HepG2 (cell line): ENCODE data around the gene RAN. TPM values are rescaled to one million over a fixed set of nuclear protein-coding genes. Genes with fewer than 3 reads are reported as not detected.

Experiments
- ATAC-seq: fragments of 200-7000 bp; cut with Tn5 transposase; 3 replicates; pipeline ENCODE4 v1.9.1; 2020; ENCODE audit warnings: mild to moderate bottlenecking, moderate library complexity
- BruUV-seq: library from RNA; stranded (reverse); fragments of 400-500 nt; replicated peaks from 2 replicates; lab custom pipeline; 2021; lab: Mats Ljungman, UMichigan
- CTCF ChIA-PET: fragments of 300-600 bp; formaldehyde crosslinking; extraction: SDS; loops from one replicate; lab custom pipeline; 2021; ENCODE audit warnings: low total read pairs, inconsistent platforms, low intra/inter-chr PET ratio; lab: Yijun Ruan, JAX
- POLR2A ChIA-PET: fragments of 350-600 bp; sonication (Branson Sonifier 250); formaldehyde crosslinking; loops from one replicate; lab custom pipeline; 2020; ENCODE audit warnings: antibody characterized with exemption, inconsistent platforms; lab: Yijun Ruan, JAX
- DNase-seq: peaks from one replicate; pipeline ENCODE4 v3.0.0-alpha.2; 2015; ENCODE audit warnings: low spot score
- FAIRE-seq: peaks from 3 replicates; lab custom pipeline; 2011; peaks lifted over from hg19 to GRCh38; lab: Jason Lieb, UNC
- H2AFZ ChIP-seq: one replicate; pipeline ENCODE4 v1.6.1; 2011; ENCODE audit warnings: low read length, inconsistent platforms
- H3K27ac ChIP-seq: fragments of 300-600 bp; 3 replicates; pipeline ENCODE4 v1.8.0; 2011; ENCODE audit warnings: mixed run types, mild to moderate bottlenecking, mixed read lengths, low read length, inconsistent platforms; ENCODE audit not compliant: insufficient read depth; ENCODE audit errors: extremely low read length
- H3K27me3 ChIP-seq, 2 experiments: fragments of 200-600 bp in 1 of 2; 2 replicates in 1 of 2; 3 replicates in 1 of 2; pipeline versions ENCODE4 v1.6.0 to v1.8.0; 2011; ENCODE audit warnings: low read length in 2 of 2, mild to moderate bottlenecking in 2 of 2, moderate library complexity in 2 of 2, inconsistent platforms in 1 of 2; ENCODE audit not compliant: insufficient read depth in 2 of 2, control insufficient read depth in 1 of 2
- H3K36me3 ChIP-seq, 2 experiments: fragments of 200-600 bp in 1 of 2; replicated peaks in 1 of 2; 2 replicates in 1 of 2; 3 replicates in 1 of 2; pipeline versions ENCODE4 v1.5.1 to v1.8.0; 2011; ENCODE audit warnings: low read length in 2 of 2, inconsistent platforms in 1 of 2; ENCODE audit not compliant: insufficient read depth in 2 of 2, control insufficient read depth in 1 of 2
- H3K4me1 ChIP-seq: 2 replicates; pipeline ENCODE4 v1.5.1; 2012; ENCODE audit warnings: low read length, inconsistent platforms; ENCODE audit not compliant: insufficient read depth
- H3K4me2 ChIP-seq: 2 replicates; pipeline ENCODE4 v1.6.0; 2011; ENCODE audit warnings: low read depth, low read length, inconsistent platforms
- H3K4me3 ChIP-seq, 3 experiments: fragments of 200-600 bp in 1 of 3; sonication (generic), shearing (Covaris generic) in 1 of 3; replicated peaks in 1 of 3; 2 replicates each; pipeline ENCODE4 v1.5.1; 2011 to 2016; ENCODE audit warnings: low read length in 3 of 3, inconsistent platforms in 2 of 3, low read depth in 2 of 3, mild to moderate bottlenecking in 2 of 3, control low read depth in 1 of 3, mixed read lengths in 1 of 3; ENCODE audit not compliant: insufficient read depth in 1 of 3
- H3K79me2 ChIP-seq: one replicate; pipeline ENCODE4 v1.6.1; 2011; ENCODE audit warnings: low read length, inconsistent platforms; ENCODE audit not compliant: insufficient read depth
- H3K9ac ChIP-seq: 2 replicates; pipeline ENCODE4 v1.6.0; 2011; ENCODE audit warnings: mild to moderate bottlenecking, low read depth, low read length, inconsistent platforms; ENCODE audit not compliant: insufficient read depth
- H3K9me3 ChIP-seq: 2 replicates; pipeline ENCODE4 v1.5.1; 2012; ENCODE audit warnings: mild to moderate bottlenecking, low read length
- H4K20me1 ChIP-seq: 2 replicates; pipeline ENCODE4 v1.6.0; 2011; ENCODE audit warnings: inconsistent platforms, mild to moderate bottlenecking, low read length, moderate library complexity; ENCODE audit not compliant: insufficient read depth
- CEBPB ChIP-seq: IDR thresholded peaks from 2 replicates; pipeline ENCODE4 v1.6.1; 2011; ENCODE audit warnings: low read depth, low read length, improper control_type of control experiment, borderline replicate concordance
- HOXA3 ChIP-seq: sonication (generic); formaldehyde crosslinking; IDR thresholded peaks from 2 replicates; pipeline ENCODE4 v1.5.0; 2020; ENCODE audit warnings: missing genetic modification reagents
- RBM39 ChIP-seq: fragments of 200-400 bp; formaldehyde crosslinking; IDR thresholded peaks from one replicate; pipeline ENCODE4 v1.6.1; 2018; ENCODE audit warnings: antibody characterized with exemption, mild to moderate bottlenecking, low read depth, low read length; ENCODE audit not compliant: poor library complexity, severe bottlenecking
- ZNF335 ChIP-seq: sonication (generic); formaldehyde crosslinking; IDR thresholded peaks from 2 replicates; pipeline ENCODE4 v1.4.0; 2020; ENCODE audit warnings: missing genetic modification reagents
- ZNF337 ChIP-seq: sonication (generic); formaldehyde crosslinking; IDR thresholded peaks from 2 replicates; pipeline ENCODE4 v1.5.1; 2020; ENCODE audit warnings: missing genetic modification reagents, low read depth, mild to moderate bottlenecking, borderline replicate concordance
- WGBS: methylation state at CpG from one replicate; pipeline ENCODE4 v1.1.6; 2017; ENCODE audit warnings: low lambda C conversion rate; 5-methylcytosine and 5-hydroxymethylcytosine counted together
- in situ Hi-C: cut with HindIII; loops from 2 replicates; pipeline ENCODE4 v1.10.0; 2017; ENCODE audit warnings: low pct_unique_long_range_greater_than_20kb; ENCODE audit not compliant: extremely low pct_ligation_motif_present
- intact Hi-C: fragments of 100-400 bp; cut with micrococcal nuclease; formaldehyde crosslinking; loops from one replicate; pipeline ENCODE4 v1.10.0; 2022; ENCODE audit not compliant: unreplicated experiment
- polyA plus RNA-seq, 8 experiments: library from polyadenylated mRNA; depleted of rRNA in 3 of 8; stranded (reverse) in 7 of 8; unstranded in 1 of 8; fragments of >200 nt; fragmentation: Illumina TruSeq in 4 of 8; extraction: Trizol in 4 of 8; gene quantifications; 2 replicates each; pipeline versions ENCODE4 v1.2.1 to v1.2.3, GENCODE V29; 2011 to 2016; ENCODE audit warnings: low read depth in 4 of 8, missing spikeins in 1 of 8, mixed read lengths in 1 of 8; ENCODE audit not compliant: insufficient read depth in 1 of 8
- total RNA-seq, 5 experiments: library from RNA; depleted of rRNA; stranded (reverse); fragments of >200 nt; fragmentation: Illumina TruSeq; extraction: Trizol; gene quantifications; 2 replicates each; pipeline ENCODE4 v1.2.3, GENCODE V29; 2016; ENCODE audit warnings: low read depth in 1 of 5

Gene RAN
- total and polyA plus RNA-seq, 2 of the 13 experiments (the other 11 are each of a cell fraction or from before 2014, with no cell fraction given), result 1,335 to 1,630 TPM

GRCh38 chr12:130858084-130858483 is 13.8 kb upstream of the RAN start:
- peaks cover 21% of the 10 kb centered on the region for H3K4me1 ChIP-seq
- DNase-seq (no peak), FAIRE-seq (no peak), ATAC-seq (no peak)
- ChIA-PET POLR2A (no interaction called here), CTCF (no interaction called here)
- H3K4me3 ChIP-seq, result no peak overlapping the region
- H4K20me1 ChIP-seq, result no peaks in the 10 kb centered on the region
- peaks cover 0 to 2% of the 10 kb centered on the region in 2 experiments; a peak in 2 of 5 replicates for H3K27me3 ChIP-seq
- WGBS, result 40% methylated on average over 4 of the region's 4 CpGs
- H3K4me2 ChIP-seq, result no peak overlapping the region
- no TSS peak for BruUV-seq
- no peak overlapping the region for H3K27ac ChIP-seq
- H3K9me3 ChIP-seq, result no peaks in the 10 kb centered on the region
- no peak overlapping the region for H3K9ac ChIP-seq
- intact Hi-C loops, result no loop called here
- H2AFZ ChIP-seq, result no peak overlapping the region
- no peaks in the 10 kb centered on the region for H3K79me2 ChIP-seq
- in situ Hi-C loops, result no loop called here
- no peak for TF ChIP-seq ZNF335 (CRISPR knock-in tag)
- peak; percentile 36; the same call in 1 of the 2 replicates for TF ChIP-seq CEBPB
- no peak for TF ChIP-seq HOXA3
- TF ChIP-seq, all 625 proteins: peak for 1
- no peaks in the 10 kb centered on the region for H3K36me3 ChIP-seq

- ATAC-seq (no peak; the same call in 2 of the 3 replicates), DNase-seq (no peak), FAIRE-seq (no peak)
- no peaks in the 10 kb centered on the region for H3K36me3 ChIP-seq
- no peak overlapping the region for H3K9ac ChIP-seq
- WGBS, result 13% methylated on average over 5 of the region's 6 CpGs
- H3K27me3 ChIP-seq, result peaks cover 0 to 2% of the 10 kb centered on the region in 2 experiments; a peak in 2 of 5 replicates
- no peak overlapping the region for H2AFZ ChIP-seq
- H3K4me2 ChIP-seq, result no peak overlapping the region
- CTCF ChIA-PET, result no interaction called here
- no TSS peak for BruUV-seq
- H3K27ac ChIP-seq, result no peak overlapping the region
- H3K9me3 ChIP-seq, result no peaks in the 10 kb centered on the region
- no peaks in the 10 kb centered on the region for H3K79me2 ChIP-seq
- H3K4me3 ChIP-seq, result no peak overlapping the region
- in situ Hi-C loops, result no loop called here
- H4K20me1 ChIP-seq, result no peaks in the 10 kb centered on the region
- H3K4me1 ChIP-seq, result peaks cover 26% of the 10 kb centered on the region
- TF ChIP-seq ZNF337 (CRISPR knock-in tag), result peak; percentile 96; the same call in 1 of the 2 replicates
- no peak for TF ChIP-seq RBM39
- TF ChIP-seq, all 625 proteins: peak for 1
- intact Hi-C loops, result no loop called here
- POLR2A ChIA-PET, result interaction anchor here (0.6 kb wide), 1 partner anchor 274 kb away, joined by 4 read pairs; no protein-coding TSS in a partner anchor
Observed at GRCh38 chr12:130859161-130859560, 12.7 kb upstream of the RAN start.
